ENCODE results near the gene C10orf62.
A peak's percentile ranks its signal among the peaks of the same experiment; 100 is the strongest.

The C10orf62 gene

DNA sequence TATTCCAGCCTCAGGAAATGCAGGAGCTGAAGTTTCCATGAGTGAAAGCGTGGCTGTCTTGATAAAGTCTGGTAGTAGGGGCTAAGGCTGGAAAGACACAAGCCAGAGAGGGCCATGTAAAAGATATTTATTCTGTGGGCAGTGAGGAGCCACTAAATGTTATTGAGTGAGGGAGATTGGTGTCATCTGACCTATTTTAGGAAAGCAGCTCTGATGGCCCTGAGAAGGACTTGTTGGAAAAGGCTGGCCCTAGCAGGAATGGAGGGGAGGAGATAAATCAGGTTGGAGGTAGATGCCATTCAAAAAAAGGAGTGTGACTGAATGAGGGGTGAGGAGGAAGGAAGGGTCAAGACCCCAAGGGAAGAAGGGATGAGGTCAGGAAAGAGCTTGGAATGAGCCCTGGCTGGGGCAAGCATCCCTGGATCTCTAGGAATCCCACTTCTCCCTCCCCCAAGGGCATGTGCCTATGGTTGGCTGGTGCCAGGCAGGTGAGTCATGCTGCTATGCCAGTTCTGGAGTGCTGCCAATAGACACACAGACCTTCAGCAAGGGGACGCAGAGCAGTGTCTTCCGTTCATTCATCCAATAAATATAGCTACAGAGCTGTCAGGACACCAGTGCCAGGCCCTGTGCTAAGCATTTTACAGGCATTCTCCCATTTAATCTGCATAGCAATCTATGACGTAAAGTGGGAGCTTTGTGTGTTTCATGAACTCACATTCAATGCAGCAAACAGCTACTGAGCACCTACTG lies 15.0 kb upstream of the C10orf62 start (continued):
- TF ChIP-seq, protein P1, sequence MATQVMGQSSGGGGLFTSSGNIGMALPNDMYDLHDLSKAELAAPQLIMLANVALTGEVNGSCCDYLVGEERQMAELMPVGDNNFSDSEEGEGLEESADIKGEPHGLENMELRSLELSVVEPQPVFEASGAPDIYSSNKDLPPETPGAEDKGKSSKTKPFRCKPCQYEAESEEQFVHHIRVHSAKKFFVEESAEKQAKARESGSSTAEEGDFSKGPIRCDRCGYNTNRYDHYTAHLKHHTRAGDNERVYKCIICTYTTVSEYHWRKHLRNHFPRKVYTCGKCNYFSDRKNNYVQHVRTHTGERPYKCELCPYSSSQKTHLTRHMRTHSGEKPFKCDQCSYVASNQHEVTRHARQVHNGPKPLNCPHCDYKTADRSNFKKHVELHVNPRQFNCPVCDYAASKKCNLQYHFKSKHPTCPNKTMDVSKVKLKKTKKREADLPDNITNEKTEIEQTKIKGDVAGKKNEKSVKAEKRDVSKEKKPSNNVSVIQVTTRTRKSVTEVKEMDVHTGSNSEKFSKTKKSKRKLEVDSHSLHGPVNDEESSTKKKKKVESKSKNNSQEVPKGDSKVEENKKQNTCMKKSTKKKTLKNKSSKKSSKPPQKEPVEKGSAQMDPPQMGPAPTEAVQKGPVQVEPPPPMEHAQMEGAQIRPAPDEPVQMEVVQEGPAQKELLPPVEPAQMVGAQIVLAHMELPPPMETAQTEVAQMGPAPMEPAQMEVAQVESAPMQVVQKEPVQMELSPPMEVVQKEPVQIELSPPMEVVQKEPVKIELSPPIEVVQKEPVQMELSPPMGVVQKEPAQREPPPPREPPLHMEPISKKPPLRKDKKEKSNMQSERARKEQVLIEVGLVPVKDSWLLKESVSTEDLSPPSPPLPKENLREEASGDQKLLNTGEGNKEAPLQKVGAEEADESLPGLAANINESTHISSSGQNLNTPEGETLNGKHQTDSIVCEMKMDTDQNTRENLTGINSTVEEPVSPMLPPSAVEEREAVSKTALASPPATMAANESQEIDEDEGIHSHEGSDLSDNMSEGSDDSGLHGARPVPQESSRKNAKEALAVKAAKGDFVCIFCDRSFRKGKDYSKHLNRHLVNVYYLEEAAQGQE (tag by site-specific recombination; IDR thresholded peaks at IDR 0.05) = no peak
- TF ChIP-seq, protein P2, sequence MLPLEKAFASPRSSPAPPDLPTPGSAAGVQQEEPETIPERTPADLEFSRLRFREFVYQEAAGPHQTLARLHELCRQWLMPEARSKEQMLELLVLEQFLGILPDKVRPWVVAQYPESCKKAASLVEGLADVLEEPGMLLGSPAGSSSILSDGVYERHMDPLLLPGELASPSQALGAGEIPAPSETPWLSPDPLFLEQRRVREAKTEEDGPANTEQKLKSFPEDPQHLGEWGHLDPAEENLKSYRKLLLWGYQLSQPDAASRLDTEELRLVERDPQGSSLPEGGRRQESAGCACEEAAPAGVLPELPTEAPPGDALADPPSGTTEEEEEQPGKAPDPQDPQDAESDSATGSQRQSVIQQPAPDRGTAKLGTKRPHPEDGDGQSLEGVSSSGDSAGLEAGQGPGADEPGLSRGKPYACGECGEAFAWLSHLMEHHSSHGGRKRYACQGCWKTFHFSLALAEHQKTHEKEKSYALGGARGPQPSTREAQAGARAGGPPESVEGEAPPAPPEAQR (tag by site-specific recombination; IDR thresholded peaks at IDR 0.05) = no peak
- TF ChIP-seq ZNF521 (tag by site-specific recombination; IDR thresholded peaks at IDR 0.05) (no peak), OSR2 (tag by site-specific recombination; IDR thresholded peaks at IDR 0.05) (no peak), ZNF600 (tag by site-specific recombination; IDR thresholded peaks at IDR 0.05) (no peak), ZBTB20 (tag by site-specific recombination; IDR thresholded peaks at IDR 0.05) (peak; percentile 97), SP7 (tag by site-specific recombination; IDR thresholded peaks at IDR 0.05) (no peak), ZNF404 (tag by site-specific recombination; IDR thresholded peaks at IDR 0.05) (0 out of 2 replicates have a peak, but pooled peaks have one; percentile 14), ZNF629 (tag by site-specific recombination; IDR thresholded peaks at IDR 0.05) (peak; percentile 33), ZNF175 (tag by site-specific recombination; IDR thresholded peaks at IDR 0.05) (no peak), ZNF394 (tag by site-specific recombination; IDR thresholded peaks at IDR 0.05; ENCODE audit: borderline replicate concordance) (no peak), ZNF112 (tag by site-specific recombination; IDR thresholded peaks at IDR 0.05) (no peak), ZNF76 (tag by site-specific recombination; IDR thresholded peaks at IDR 0.05; ENCODE audit: borderline replicate concordance, low read depth) (no peak)
- TF ChIP-seq, protein P3, sequence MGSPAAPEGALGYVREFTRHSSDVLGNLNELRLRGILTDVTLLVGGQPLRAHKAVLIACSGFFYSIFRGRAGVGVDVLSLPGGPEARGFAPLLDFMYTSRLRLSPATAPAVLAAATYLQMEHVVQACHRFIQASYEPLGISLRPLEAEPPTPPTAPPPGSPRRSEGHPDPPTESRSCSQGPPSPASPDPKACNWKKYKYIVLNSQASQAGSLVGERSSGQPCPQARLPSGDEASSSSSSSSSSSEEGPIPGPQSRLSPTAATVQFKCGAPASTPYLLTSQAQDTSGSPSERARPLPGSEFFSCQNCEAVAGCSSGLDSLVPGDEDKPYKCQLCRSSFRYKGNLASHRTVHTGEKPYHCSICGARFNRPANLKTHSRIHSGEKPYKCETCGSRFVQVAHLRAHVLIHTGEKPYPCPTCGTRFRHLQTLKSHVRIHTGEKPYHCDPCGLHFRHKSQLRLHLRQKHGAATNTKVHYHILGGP (tag by site-specific recombination; IDR thresholded peaks at IDR 0.05) = peak; percentile 78
- TF ChIP-seq, protein P4, sequence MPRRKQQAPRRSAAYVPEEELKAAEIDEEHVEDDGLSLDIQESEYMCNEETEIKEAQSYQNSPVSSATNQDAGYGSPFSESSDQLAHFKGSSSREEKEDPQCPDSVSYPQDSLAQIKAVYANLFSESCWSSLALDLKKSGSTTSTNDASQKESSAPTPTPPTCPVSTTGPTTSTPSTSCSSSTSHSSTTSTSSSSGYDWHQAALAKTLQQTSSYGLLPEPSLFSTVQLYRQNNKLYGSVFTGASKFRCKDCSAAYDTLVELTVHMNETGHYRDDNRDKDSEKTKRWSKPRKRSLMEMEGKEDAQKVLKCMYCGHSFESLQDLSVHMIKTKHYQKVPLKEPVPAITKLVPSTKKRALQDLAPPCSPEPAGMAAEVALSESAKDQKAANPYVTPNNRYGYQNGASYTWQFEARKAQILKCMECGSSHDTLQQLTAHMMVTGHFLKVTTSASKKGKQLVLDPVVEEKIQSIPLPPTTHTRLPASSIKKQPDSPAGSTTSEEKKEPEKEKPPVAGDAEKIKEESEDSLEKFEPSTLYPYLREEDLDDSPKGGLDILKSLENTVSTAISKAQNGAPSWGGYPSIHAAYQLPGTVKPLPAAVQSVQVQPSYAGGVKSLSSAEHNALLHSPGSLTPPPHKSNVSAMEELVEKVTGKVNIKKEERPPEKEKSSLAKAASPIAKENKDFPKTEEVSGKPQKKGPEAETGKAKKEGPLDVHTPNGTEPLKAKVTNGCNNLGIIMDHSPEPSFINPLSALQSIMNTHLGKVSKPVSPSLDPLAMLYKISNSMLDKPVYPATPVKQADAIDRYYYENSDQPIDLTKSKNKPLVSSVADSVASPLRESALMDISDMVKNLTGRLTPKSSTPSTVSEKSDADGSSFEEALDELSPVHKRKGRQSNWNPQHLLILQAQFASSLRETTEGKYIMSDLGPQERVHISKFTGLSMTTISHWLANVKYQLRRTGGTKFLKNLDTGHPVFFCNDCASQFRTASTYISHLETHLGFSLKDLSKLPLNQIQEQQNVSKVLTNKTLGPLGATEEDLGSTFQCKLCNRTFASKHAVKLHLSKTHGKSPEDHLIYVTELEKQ (tag by site-specific recombination; IDR thresholded peaks at IDR 0.05; ENCODE audit: borderline replicate concordance) = 0 out of 2 replicates have a peak, but pooled peaks have one; percentile 13
- TF ChIP-seq, protein P5, sequence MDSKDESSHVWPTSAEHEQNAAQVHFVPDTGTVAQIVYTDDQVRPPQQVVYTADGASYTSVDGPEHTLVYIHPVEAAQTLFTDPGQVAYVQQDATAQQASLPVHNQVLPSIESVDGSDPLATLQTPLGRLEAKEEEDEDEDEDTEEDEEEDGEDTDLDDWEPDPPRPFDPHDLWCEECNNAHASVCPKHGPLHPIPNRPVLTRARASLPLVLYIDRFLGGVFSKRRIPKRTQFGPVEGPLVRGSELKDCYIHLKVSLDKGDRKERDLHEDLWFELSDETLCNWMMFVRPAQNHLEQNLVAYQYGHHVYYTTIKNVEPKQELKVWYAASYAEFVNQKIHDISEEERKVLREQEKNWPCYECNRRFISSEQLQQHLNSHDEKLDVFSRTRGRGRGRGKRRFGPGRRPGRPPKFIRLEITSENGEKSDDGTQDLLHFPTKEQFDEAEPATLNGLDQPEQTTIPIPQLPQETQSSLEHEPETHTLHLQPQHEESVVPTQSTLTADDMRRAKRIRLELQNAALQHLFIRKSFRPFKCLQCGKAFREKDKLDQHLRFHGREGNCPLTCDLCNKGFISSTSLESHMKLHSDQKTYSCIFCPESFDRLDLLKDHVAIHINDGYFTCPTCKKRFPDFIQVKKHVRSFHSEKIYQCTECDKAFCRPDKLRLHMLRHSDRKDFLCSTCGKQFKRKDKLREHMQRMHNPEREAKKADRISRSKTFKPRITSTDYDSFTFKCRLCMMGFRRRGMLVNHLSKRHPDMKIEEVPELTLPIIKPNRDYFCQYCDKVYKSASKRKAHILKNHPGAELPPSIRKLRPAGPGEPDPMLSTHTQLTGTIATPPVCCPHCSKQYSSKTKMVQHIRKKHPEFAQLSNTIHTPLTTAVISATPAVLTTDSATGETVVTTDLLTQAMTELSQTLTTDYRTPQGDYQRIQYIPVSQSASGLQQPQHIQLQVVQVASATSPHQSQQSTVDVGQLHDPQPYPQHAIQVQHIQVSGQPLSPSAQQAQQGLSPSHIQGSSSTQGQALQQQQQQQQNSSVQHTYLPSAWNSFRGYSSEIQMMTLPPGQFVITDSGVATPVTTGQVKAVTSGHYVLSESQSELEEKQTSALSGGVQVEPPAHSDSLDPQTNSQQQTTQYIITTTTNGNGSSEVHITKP (tag by site-specific recombination; IDR thresholded peaks at IDR 0.05) = peak; percentile 79; the same call in 1 of the 2 replicates

All from HEK293 (cell line).